HG03039 (cell line): ENCODE results near the gene FAM90A1.
"Not testable (repeated sequence)": the region's sequence is repeated elsewhere in the genome, so short reads cannot be mapped to it uniquely, and the experiment has no call there.

Source experiments
- ATAC-seq: cut with Tn5 transposase; IDR thresholded peaks from one replicate; pipeline ENCODE4 v1.9.1; 2021; ENCODE audit warnings: mild to moderate bottlenecking, moderate library complexity; ENCODE audit not compliant: unreplicated experiment

FAM90A1 gene

DNA sequence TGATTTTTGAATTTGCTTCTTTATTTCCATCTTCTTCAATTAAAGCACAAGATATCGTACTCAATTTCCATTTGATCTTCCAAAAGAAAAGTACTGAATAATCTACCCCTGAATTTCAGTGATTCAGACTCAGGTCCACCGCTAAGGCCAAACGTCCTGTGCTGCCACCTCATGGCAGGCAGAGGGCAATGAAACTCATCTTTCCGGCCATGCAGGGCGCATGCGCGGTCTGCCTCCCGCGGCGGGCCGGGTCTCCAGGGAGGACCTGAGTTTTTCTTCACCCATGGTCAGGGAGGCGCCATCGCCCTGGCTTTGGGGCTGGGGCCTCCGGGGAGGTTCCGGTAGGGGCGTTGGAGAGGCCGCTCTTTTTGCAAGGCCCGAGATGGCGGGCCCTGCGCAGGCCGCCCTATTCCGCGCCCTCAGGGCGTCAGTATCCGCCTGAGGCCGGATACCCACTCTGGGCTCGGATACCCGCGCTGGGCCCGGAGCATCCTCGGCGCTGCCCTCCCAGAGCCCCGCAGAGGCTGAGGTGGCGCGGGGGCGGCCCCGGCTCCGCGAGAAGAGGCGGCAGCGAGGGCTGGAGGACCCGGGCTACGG, 47.3 kb downstream of the FAM90A1 start:
- not testable (repeated sequence) for ATAC-seq

DNA sequence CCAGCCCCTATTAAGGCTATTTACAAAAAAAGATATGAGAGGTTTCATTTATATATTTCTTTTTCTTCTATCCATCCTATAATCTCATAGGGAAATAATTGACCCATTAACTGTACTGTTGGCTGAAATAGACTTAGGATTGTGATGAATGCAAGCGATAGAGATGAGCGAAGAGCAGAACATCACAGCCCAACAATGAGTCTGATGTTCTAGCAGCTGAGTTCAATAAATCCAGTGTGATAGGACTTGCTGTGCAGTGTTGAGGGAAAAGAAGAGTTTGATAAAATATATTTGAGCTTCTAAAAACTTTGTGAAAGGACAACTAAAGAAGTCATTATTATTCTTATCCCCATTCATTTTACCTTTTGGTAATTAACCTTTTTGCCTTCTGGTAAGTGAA, 54.5 kb downstream of the FAM90A1 start:
- not testable (repeated sequence) for ATAC-seq
